HEK293T (cell line): ENCODE results near the gene PLEK.

ENCODE experiments used
- ARNT ChIP-seq: fragments of 450-650 bp; IDR thresholded peaks from 2 replicates; pipeline ENCODE4 v1.6.1; 2017; ENCODE audit warnings: mild to moderate bottlenecking
- FOXK2 ChIP-seq: fragments of 450-650 bp; IDR thresholded peaks from 2 replicates; pipeline ENCODE4 v1.6.1; 2016; ENCODE audit warnings: mild to moderate bottlenecking
- SP1 ChIP-seq: fragments of 450-650 bp; IDR thresholded peaks from 2 replicates; pipeline ENCODE4 v1.6.1; 2017
- SUZ12 ChIP-seq: fragments of 450-650 bp; IDR thresholded peaks from 2 replicates; pipeline ENCODE4 v1.6.1; 2016; ENCODE audit warnings: mild to moderate bottlenecking
- TF ChIP-seq, protein P1 (sequence below): fragments of 450-650 bp; IDR thresholded peaks from 2 replicates; pipeline ENCODE4 v1.6.1; 2016

DNA sequence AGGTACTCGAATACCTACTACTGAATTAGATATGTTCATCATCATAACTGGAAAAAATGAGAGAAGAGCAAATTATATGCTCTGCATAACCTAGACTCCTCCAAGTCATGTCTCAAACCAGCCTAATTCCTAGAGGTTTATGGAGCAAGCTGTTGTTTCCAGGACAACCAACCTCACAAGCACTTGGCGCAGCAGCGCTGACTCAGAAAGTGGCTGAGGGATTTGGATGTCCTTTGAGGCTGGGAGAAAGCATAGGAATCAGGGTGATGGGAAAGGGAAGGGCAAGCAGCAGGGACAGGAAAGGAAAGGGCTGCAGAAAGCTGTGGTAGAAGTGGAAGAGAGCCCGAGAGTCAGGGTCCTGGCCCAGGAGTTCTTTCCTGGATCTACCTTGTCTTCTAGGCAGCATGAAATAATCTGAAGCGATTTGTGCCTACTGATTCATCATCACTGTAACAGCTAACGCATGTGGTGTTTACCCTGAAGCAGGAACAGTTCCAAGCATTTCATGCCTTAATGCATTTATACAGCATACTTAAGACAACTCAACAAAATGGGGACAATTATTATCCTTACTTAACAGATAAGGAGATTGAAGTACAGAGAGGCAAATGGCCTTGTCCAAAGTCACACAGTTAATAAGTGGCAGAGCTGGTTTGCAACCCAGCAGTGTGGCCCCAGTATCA lies 3.7 kb downstream of the PLEK start:
- no peak for TF ChIP-seq ARNT
- TF ChIP-seq SP1, result no peak
- TF ChIP-seq SUZ12, result no peak
- no peak for TF ChIP-seq FOXK2
- TF ChIP-seq, protein P1, sequence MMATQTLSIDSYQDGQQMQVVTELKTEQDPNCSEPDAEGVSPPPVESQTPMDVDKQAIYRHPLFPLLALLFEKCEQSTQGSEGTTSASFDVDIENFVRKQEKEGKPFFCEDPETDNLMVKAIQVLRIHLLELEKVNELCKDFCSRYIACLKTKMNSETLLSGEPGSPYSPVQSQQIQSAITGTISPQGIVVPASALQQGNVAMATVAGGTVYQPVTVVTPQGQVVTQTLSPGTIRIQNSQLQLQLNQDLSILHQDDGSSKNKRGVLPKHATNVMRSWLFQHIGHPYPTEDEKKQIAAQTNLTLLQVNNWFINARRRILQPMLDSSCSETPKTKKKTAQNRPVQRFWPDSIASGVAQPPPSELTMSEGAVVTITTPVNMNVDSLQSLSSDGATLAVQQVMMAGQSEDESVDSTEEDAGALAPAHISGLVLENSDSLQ, result no peak
